ENCODE results near the gene NEO1.

Gene NEO1

GRCh38 chr15:73345658-73346057 lies 293.4 kb downstream of the NEO1 start:
- no peak overlapping the region for H3K4me3 ChIP-seq (ENCODE audit: low read length)
- H3K27ac ChIP-seq (ENCODE audit: low read length): no peak overlapping the region
- H3K9me3 ChIP-seq (ENCODE audit: control insufficient read depth, insufficient read depth, low read length): no peaks in the 10 kb centered on the region
- peaks cover 5% of the 10 kb centered on the region; the same call in 1 of the 2 replicates for H3K36me3 ChIP-seq (ENCODE audit: control insufficient read depth, insufficient read depth, low read length)
- DNase-seq (ENCODE audit: low read depth, low spot score): no peak
- H3K4me1 ChIP-seq (ENCODE audit: control insufficient read depth, insufficient read depth, low read length): peaks cover 4% of the 10 kb centered on the region
- WGBS (ENCODE audit: insufficient coverage, insufficient read length): no CpG with 5 or more reads among the region's 7 CpGs
- no peaks in the 10 kb centered on the region for H3K27me3 ChIP-seq (ENCODE audit: control insufficient read depth, insufficient read depth, low read length)

GRCh38 chr15:73346735-73347312 lies 294.6 kb downstream of the NEO1 start:
- H3K27me3 ChIP-seq (ENCODE audit: control insufficient read depth, insufficient read depth, low read length): no peaks in the 10 kb centered on the region
- H3K9me3 ChIP-seq (ENCODE audit: control insufficient read depth, insufficient read depth, low read length): no peaks in the 10 kb centered on the region
- H3K27ac ChIP-seq (ENCODE audit: low read length): no peak overlapping the region
- peaks cover 4% of the 10 kb centered on the region for H3K4me1 ChIP-seq (ENCODE audit: control insufficient read depth, insufficient read depth, low read length)
- H3K4me3 ChIP-seq (ENCODE audit: low read length): no peak overlapping the region
- H3K36me3 ChIP-seq (ENCODE audit: control insufficient read depth, insufficient read depth, low read length): peaks cover 5% of the 10 kb centered on the region; the same call in 1 of the 2 replicates
- DNase-seq (ENCODE audit: low read depth, low spot score): no peak
- no CpG with 5 or more reads among the region's 9 CpGs for WGBS (ENCODE audit: insufficient coverage, insufficient read length)

- H3K4me1 ChIP-seq (ENCODE audit: control insufficient read depth, insufficient read depth, low read length): peaks cover 9% of the 10 kb centered on the region
- no peak overlapping the region for H3K4me3 ChIP-seq (ENCODE audit: low read length)
- no peak for DNase-seq (ENCODE audit: low read depth, low spot score)
- H3K27ac ChIP-seq (ENCODE audit: low read length): no peak overlapping the region
- H3K9me3 ChIP-seq (ENCODE audit: control insufficient read depth, insufficient read depth, low read length): no peaks in the 10 kb centered on the region
- no peaks in the 10 kb centered on the region for H3K27me3 ChIP-seq (ENCODE audit: control insufficient read depth, insufficient read depth, low read length)
- no peaks in the 10 kb centered on the region for H3K36me3 ChIP-seq (ENCODE audit: control insufficient read depth, insufficient read depth, low read length)
Observed at GRCh38 chr15:73349191-73349590, 296.9 kb downstream of the NEO1 start.

- DNase-seq (ENCODE audit: low read depth, low spot score): no peak
- no CpG with 5 or more reads among the region's 10 CpGs for whole genome bisulfite sequencing (ENCODE audit: insufficient coverage, insufficient read length)
- Histone ChIP-seq H3K36me3 (ENCODE audit: control insufficient read depth, insufficient read depth, low read length) (no peaks in the 10 kb centered on the region), H3K27ac (ENCODE audit: low read length) (no peak overlapping the region), H3K4me1 (ENCODE audit: control insufficient read depth, insufficient read depth, low read length) (peaks cover 10% of the 10 kb centered on the region), H3K9me3 (ENCODE audit: control insufficient read depth, insufficient read depth, low read length) (no peaks in the 10 kb centered on the region), H3K4me3 (ENCODE audit: low read length) (no peak overlapping the region), H3K27me3 (ENCODE audit: control insufficient read depth, insufficient read depth, low read length) (no peaks in the 10 kb centered on the region)
Observed at GRCh38 chr15:73352082-73352481, 299.8 kb downstream of the NEO1 start.

- no peaks in the 10 kb centered on the region for H3K27me3 ChIP-seq (ENCODE audit: control insufficient read depth, insufficient read depth, low read length)
- no peak overlapping the region for H3K4me3 ChIP-seq (ENCODE audit: low read length)
- no peaks in the 10 kb centered on the region for H3K36me3 ChIP-seq (ENCODE audit: control insufficient read depth, insufficient read depth, low read length)
- peaks cover 6% of the 10 kb centered on the region for H3K4me1 ChIP-seq (ENCODE audit: control insufficient read depth, insufficient read depth, low read length)
- no peaks in the 10 kb centered on the region for H3K9me3 ChIP-seq (ENCODE audit: control insufficient read depth, insufficient read depth, low read length)
- WGBS (ENCODE audit: insufficient coverage, insufficient read length): no CpG with 5 or more reads among the region's 3 CpGs
- H3K27ac ChIP-seq (ENCODE audit: low read length): no peak overlapping the region
- no peak for DNase-seq (ENCODE audit: low read depth, low spot score)
Observed at GRCh38 chr15:73353734-73354133, 301.5 kb downstream of the NEO1 start.

GRCh38 chr15:73354241-73354640 lies 302.0 kb downstream of the NEO1 start:
- WGBS (ENCODE audit: insufficient coverage, insufficient read length): no CpG with 5 or more reads among the region's 4 CpGs
- no peak for DNase-seq (ENCODE audit: low read depth, low spot score)
- no peak overlapping the region for H3K4me3 ChIP-seq (ENCODE audit: low read length)

More at GRCh38 chr15:73354241-73354640, 302.0 kb downstream of the NEO1 start:
- H3K27ac ChIP-seq (ENCODE audit: low read length): no peak overlapping the region
- H3K9me3 ChIP-seq (ENCODE audit: control insufficient read depth, insufficient read depth, low read length): no peaks in the 10 kb centered on the region
- H3K4me1 ChIP-seq (ENCODE audit: control insufficient read depth, insufficient read depth, low read length): peaks cover 6% of the 10 kb centered on the region
- H3K27me3 ChIP-seq (ENCODE audit: control insufficient read depth, insufficient read depth, low read length): no peaks in the 10 kb centered on the region
- no peaks in the 10 kb centered on the region for H3K36me3 ChIP-seq (ENCODE audit: control insufficient read depth, insufficient read depth, low read length)

Measured in iPS DF 6.9 (cell line).